ENCODE data around the gene HTT. TPM values are rescaled to one million over a fixed set of nuclear protein-coding genes. Genes with fewer than 3 reads are reported as not detected.

Gene HTT
- total RNA-seq, 1 donor from 2014 or later, result 48.0 TPM

- Mint-ChIP-seq H3K4me1 (ENCODE audit: unreplicated experiment) (no peaks in the 10 kb centered on the region), H3K27ac (no peak overlapping the region), H3K36me3 (peaks cover 20% of the 10 kb centered on the region), H3K9me3 (no peaks in the 10 kb centered on the region), H3K27me3 (no peaks in the 10 kb centered on the region), H3K4me3 (no peak overlapping the region)
- no peak for DNase-seq (ENCODE audit: extremely low spot score, unreplicated experiment)
- no peak for TF ChIP-seq CTCF (conservative IDR thresholded peaks at IDR 0.05)
Observed at GRCh38 chr4:3108211-3108610, 33.7 kb downstream of the HTT start.

GRCh38 chr4:3111461-3111860 is 37.0 kb downstream of the HTT start:
- no peak for DNase-seq (ENCODE audit: extremely low spot score, unreplicated experiment)

GRCh38 chr4:3112201-3112600 is 37.7 kb downstream of the HTT start:
- H3K4me3 Mint-ChIP-seq, result no peak overlapping the region
- no peaks in the 10 kb centered on the region for H3K4me1 Mint-ChIP-seq (ENCODE audit: unreplicated experiment)
- TF ChIP-seq CTCF (conservative IDR thresholded peaks at IDR 0.05), result no peak
- H3K27ac Mint-ChIP-seq, result no peak overlapping the region
- H3K9me3 Mint-ChIP-seq, result no peaks in the 10 kb centered on the region
- no peaks in the 10 kb centered on the region for H3K27me3 Mint-ChIP-seq
- peaks cover 26% of the 10 kb centered on the region for H3K36me3 Mint-ChIP-seq
- DNase-seq (ENCODE audit: extremely low spot score, unreplicated experiment), result no peak

More at GRCh38 chr4:3111461-3111860, 37.0 kb downstream of the HTT start:
- no peak overlapping the region for H3K27ac Mint-ChIP-seq
- TF ChIP-seq CTCF (conservative IDR thresholded peaks at IDR 0.05), result no peak
- H3K36me3 Mint-ChIP-seq, result peaks cover 25% of the 10 kb centered on the region
- H3K4me3 Mint-ChIP-seq, result no peak overlapping the region
- no peaks in the 10 kb centered on the region for H3K27me3 Mint-ChIP-seq
- no peaks in the 10 kb centered on the region for H3K4me1 Mint-ChIP-seq (ENCODE audit: unreplicated experiment)
- no peaks in the 10 kb centered on the region for H3K9me3 Mint-ChIP-seq

GRCh38 chr4:3112609-3113469 is 38.4 kb downstream of the HTT start:
- no peak for TF ChIP-seq CTCF (conservative IDR thresholded peaks at IDR 0.05)

GRCh38 chr4:3114377-3114776 is 39.9 kb downstream of the HTT start:
- no peak overlapping the region for H3K27ac Mint-ChIP-seq
- H3K4me3 Mint-ChIP-seq, result no peak overlapping the region
- TF ChIP-seq CTCF (conservative IDR thresholded peaks at IDR 0.05), result no peak
- H3K36me3 Mint-ChIP-seq, result peaks cover 23% of the 10 kb centered on the region
- no peaks in the 10 kb centered on the region for H3K4me1 Mint-ChIP-seq (ENCODE audit: unreplicated experiment)
- no peaks in the 10 kb centered on the region for H3K27me3 Mint-ChIP-seq
- DNase-seq (ENCODE audit: extremely low spot score, unreplicated experiment), result no peak
- no peaks in the 10 kb centered on the region for H3K9me3 Mint-ChIP-seq

More at GRCh38 chr4:3112609-3113469, 38.4 kb downstream of the HTT start:
- Mint-ChIP-seq H3K9me3 (no peaks in the 10 kb centered on the region), H3K27ac (no peak overlapping the region), H3K4me1 (ENCODE audit: unreplicated experiment) (no peaks in the 10 kb centered on the region), H3K36me3 (peaks cover 28% of the 10 kb centered on the region), H3K27me3 (no peaks in the 10 kb centered on the region), H3K4me3 (no peak overlapping the region)
- DNase-seq (ENCODE audit: extremely low spot score, unreplicated experiment), result no peak

Measured in type B pancreatic cell (in vitro differentiated cells).